Prostate gland (tissue), 2 donors: ENCODE data around the gene CLCF1. TPM values are rescaled to one million over a fixed set of nuclear protein-coding genes. Genes with fewer than 3 reads are reported as not detected.

Experiments
- DNase-seq: peaks from one replicate; pipeline ENCODE4 v3.0.0-alpha.2; 2019; ENCODE audit warnings: low spot score
- H3K27ac ChIP-seq, 2 donors: fragments of 200-600 bp; sonication (generic); 2 replicates each; pipeline ENCODE4 v1.5.1; 2017 to 2019
- H3K27me3 ChIP-seq: fragments of 200-600 bp; sonication (generic); replicated peaks from 2 replicates; pipeline ENCODE4 v1.5.1; 2019; ENCODE audit not compliant: insufficient read depth
- H3K36me3 ChIP-seq, 2 donors: fragments of 200-600 bp; sonication (generic); 1 replicate in 1 of 2; 2 replicates in 1 of 2; pipeline versions ENCODE4 v1.5.1 to v1.8.1; 2017 to 2019
- H3K4me1 ChIP-seq: fragments of 200-600 bp; sonication (generic); replicated peaks from 2 replicates; pipeline ENCODE4 v1.5.1; 2019
- H3K4me3 ChIP-seq, 2 donors: fragments of 200-600 bp; sonication (generic); 2 replicates each; pipeline ENCODE4 v1.5.1; 2017 to 2019
- H3K9me3 ChIP-seq: fragments of 200-600 bp; sonication (generic); 2 replicates; pipeline ENCODE4 v1.5.1; 2017
- CTCF ChIP-seq, 4 experiments: fragments of 200-600 bp in 2 of 4; fragments of 450-650 bp in 2 of 4; sonication (generic) in 2 of 4; IDR thresholded peaks; 1 replicate in 3 of 4; 2 replicates in 1 of 4; pipeline ENCODE4 v1.5.1; 2016 to 2019; ENCODE audit warnings: antibody characterized with exemption in 4 of 4, mild to moderate bottlenecking in 2 of 4, moderate library complexity in 2 of 4
- POLR2A ChIP-seq: fragments of 450-650 bp; IDR thresholded peaks from one replicate; pipeline ENCODE4 v1.6.1; 2016; ENCODE audit warnings: antibody characterized with exemption, mild to moderate bottlenecking
- POLR2AphosphoS5 ChIP-seq: sonication (generic); formaldehyde crosslinking; IDR thresholded peaks from one replicate; pipeline ENCODE4 v1.6.1; 2017; ENCODE audit warnings: antibody characterized with exemption
- WGBS: methylation state at CpG from one replicate; pipeline ENCODE4 v1.1.5; 2018; 5-methylcytosine and 5-hydroxymethylcytosine counted together
- intact Hi-C: fragments of 100-400 bp; cut with DNase I; formaldehyde crosslinking; loops from one replicate; pipeline ENCODE4 v1.14.2; 2022
- total RNA-seq, 2 donors: library from RNA; depleted of rRNA; stranded (reverse); fragments of >200 nt; gene quantifications; one replicate each; pipeline ENCODE4 v1.1.0, GENCODE V29; 2016

The CLCF1 gene
- total RNA-seq, 2 donors from 2014 or later: 2.5 to 2.6 TPM

- intact Hi-C loops: loop anchor here (5.0 kb wide), 2 partner anchors 66 to 106 kb away; partner anchors contain the start of genes CDK2AP2, PITPNM1 and TMEM134
Measured at GRCh38 chr11:67400942-67401494, 27.6 kb upstream of the CLCF1 start.

GRCh38 chr11:67400251-67400941 is 27.0 kb upstream of the CLCF1 start:
- DNase-seq: no peak
- Histone ChIP-seq H3K36me3 (peaks cover 6 to 13% of the 10 kb centered on the region in 2 donors), H3K27ac (peak overlapping the region; percentile 86 to 96), H3K4me1 (peaks cover 15% of the 10 kb centered on the region), H3K9me3 (no peaks in the 10 kb centered on the region), H3K27me3 (no peaks in the 10 kb centered on the region), H3K4me3 (peak overlapping the region; percentile 67 to 94)
- TF ChIP-seq POLR2AphosphoS5 (no peak), CTCF (IDR thresholded peaks at IDR 0.05) (no peak)
- 32% methylated on average over 23 of the region's 23 CpGs for WGBS
- intact Hi-C loops: loop anchor here (5.0 kb wide), 2 partner anchors 67 to 107 kb away; partner anchors contain the start of genes CDK2AP2, PITPNM1 and TMEM134

More at GRCh38 chr11:67400942-67401494, 27.6 kb upstream of the CLCF1 start:
- Histone ChIP-seq H3K27me3 (no peaks in the 10 kb centered on the region), H3K4me1 (peaks cover 15% of the 10 kb centered on the region), H3K4me3 (peak overlapping the region; percentile 67 to 94), H3K9me3 (no peaks in the 10 kb centered on the region), H3K36me3 (peaks cover 6 to 13% of the 10 kb centered on the region in 2 donors), H3K27ac (peak overlapping the region; percentile 86 to 96)
- DNase-seq: no peak
- 6% methylated on average over 14 of the region's 27 CpGs for WGBS
- TF ChIP-seq POLR2A (no peak), POLR2AphosphoS5 (no peak), CTCF (IDR thresholded peaks at IDR 0.05) (no peak)

GRCh38 chr11:67398661-67399563 is 25.5 kb upstream of the CLCF1 start:
- 81% methylated on average over 31 of the region's 31 CpGs for WGBS
- Histone ChIP-seq H3K36me3 (peaks cover 6 to 13% of the 10 kb centered on the region in 2 donors), H3K27me3 (no peaks in the 10 kb centered on the region), H3K4me1 (peaks cover 15% of the 10 kb centered on the region), H3K9me3 (no peaks in the 10 kb centered on the region), H3K27ac (no peak overlapping the region), H3K4me3 (no peak overlapping the region)
- no peak for DNase-seq
- intact Hi-C loops: no loop called here
- TF ChIP-seq POLR2AphosphoS5 (no peak), CTCF (IDR thresholded peaks at IDR 0.05) (no peak), POLR2A (no peak)

- Histone ChIP-seq H3K4me1 (peaks cover 15% of the 10 kb centered on the region), H3K27ac (no peak overlapping the region), H3K4me3 (no peak overlapping the region), H3K36me3 (peaks cover 6 to 13% of the 10 kb centered on the region in 2 donors), H3K27me3 (no peaks in the 10 kb centered on the region), H3K9me3 (no peaks in the 10 kb centered on the region)
- no peak for DNase-seq
- TF ChIP-seq CTCF (IDR thresholded peaks at IDR 0.05) (no peak), POLR2A (no peak), POLR2AphosphoS5 (no peak)
- intact Hi-C loops: no loop called here
- WGBS: 78% methylated on average over 23 of the region's 24 CpGs
Measured at GRCh38 chr11:67397986-67398660, 24.7 kb upstream of the CLCF1 start.
